HUES6 (cell line): ENCODE results near the gene KCNMA1.

ENCODE experiments used
- H3K27ac ChIP-seq: 2 replicates; pipeline ENCODE4 v1.7.0; 2013; ENCODE audit warnings: low read depth, mild to moderate bottlenecking, low read length, inconsistent platforms
- H3K27me3 ChIP-seq: 2 replicates; pipeline ENCODE4 v1.6.1; 2013; ENCODE audit warnings: low read length; ENCODE audit not compliant: control insufficient read depth, insufficient read depth
- H3K36me3 ChIP-seq: 2 replicates; pipeline ENCODE4 v1.6.1; 2013; ENCODE audit warnings: low read length; ENCODE audit not compliant: control insufficient read depth, insufficient read depth
- H3K4me1 ChIP-seq: 2 replicates; pipeline ENCODE4 v1.6.1; 2013; ENCODE audit warnings: low read length; ENCODE audit not compliant: control insufficient read depth, insufficient read depth
- H3K4me3 ChIP-seq: 2 replicates; pipeline ENCODE4 v1.5.1; 2013; ENCODE audit warnings: low read depth, low read length
- H3K9ac ChIP-seq: one replicate; pipeline ENCODE4 v1.6.1; 2013; ENCODE audit warnings: mild to moderate bottlenecking, low read length
- H3K9me3 ChIP-seq: 2 replicates; pipeline ENCODE4 v1.6.1; 2013; ENCODE audit warnings: low read depth, low read length; ENCODE audit not compliant: control insufficient read depth, insufficient read depth

Gene KCNMA1

GRCh38 chr10:77189520-77189919 is 448.1 kb downstream of the KCNMA1 start:
- no peaks in the 10 kb centered on the region for H3K27me3 ChIP-seq
- no peak overlapping the region for H3K27ac ChIP-seq
- H3K9ac ChIP-seq: no peak overlapping the region
- no peak overlapping the region for H3K4me3 ChIP-seq
- no peaks in the 10 kb centered on the region for H3K36me3 ChIP-seq
- H3K9me3 ChIP-seq: no peaks in the 10 kb centered on the region
- H3K4me1 ChIP-seq: peaks cover 6% of the 10 kb centered on the region

- H3K9ac ChIP-seq: no peak overlapping the region
- H3K4me1 ChIP-seq: peaks cover 6% of the 10 kb centered on the region
- H3K27me3 ChIP-seq: no peaks in the 10 kb centered on the region
- no peaks in the 10 kb centered on the region for H3K36me3 ChIP-seq
- no peak overlapping the region for H3K27ac ChIP-seq
- no peak overlapping the region for H3K4me3 ChIP-seq
- H3K9me3 ChIP-seq: no peaks in the 10 kb centered on the region
Observed at GRCh38 chr10:77189075-77189474, 448.5 kb downstream of the KCNMA1 start.

GRCh38 chr10:77188521-77188920 is 449.1 kb downstream of the KCNMA1 start:
- H3K4me3 ChIP-seq: no peak overlapping the region
- no peak overlapping the region for H3K9ac ChIP-seq
- no peaks in the 10 kb centered on the region for H3K36me3 ChIP-seq
- no peaks in the 10 kb centered on the region for H3K9me3 ChIP-seq
- peaks cover 6% of the 10 kb centered on the region for H3K4me1 ChIP-seq
- no peaks in the 10 kb centered on the region for H3K27me3 ChIP-seq
- H3K27ac ChIP-seq: no peak overlapping the region

GRCh38 chr10:77188000-77188395 is 449.6 kb downstream of the KCNMA1 start:
- H3K36me3 ChIP-seq: no peaks in the 10 kb centered on the region
- H3K27ac ChIP-seq: no peak overlapping the region
- peaks cover 6% of the 10 kb centered on the region for H3K4me1 ChIP-seq
- H3K4me3 ChIP-seq: no peak overlapping the region
- no peaks in the 10 kb centered on the region for H3K27me3 ChIP-seq
- H3K9me3 ChIP-seq: no peaks in the 10 kb centered on the region
- no peak overlapping the region for H3K9ac ChIP-seq

GRCh38 chr10:77187376-77187999 is 450.1 kb downstream of the KCNMA1 start:
- Histone ChIP-seq H3K9me3 (no peaks in the 10 kb centered on the region), H3K4me1 (peaks cover 6% of the 10 kb centered on the region), H3K36me3 (no peaks in the 10 kb centered on the region), H3K27ac (no peak overlapping the region), H3K9ac (no peak overlapping the region), H3K4me3 (no peak overlapping the region), H3K27me3 (no peaks in the 10 kb centered on the region)

GRCh38 chr10:77186936-77187335 is 450.7 kb downstream of the KCNMA1 start:
- Histone ChIP-seq H3K27ac (no peak overlapping the region), H3K4me1 (peaks cover 6% of the 10 kb centered on the region), H3K9ac (no peak overlapping the region), H3K4me3 (no peak overlapping the region), H3K36me3 (no peaks in the 10 kb centered on the region), H3K9me3 (no peaks in the 10 kb centered on the region), H3K27me3 (no peaks in the 10 kb centered on the region)

- no peak overlapping the region for H3K9ac ChIP-seq
- no peak overlapping the region for H3K27ac ChIP-seq
- peaks cover 6% of the 10 kb centered on the region for H3K4me1 ChIP-seq
- H3K36me3 ChIP-seq: no peaks in the 10 kb centered on the region
- no peaks in the 10 kb centered on the region for H3K27me3 ChIP-seq
- no peaks in the 10 kb centered on the region for H3K9me3 ChIP-seq
- H3K4me3 ChIP-seq: no peak overlapping the region
Observed at GRCh38 chr10:77185696-77186095, 451.9 kb downstream of the KCNMA1 start.

GRCh38 chr10:77182803-77183202 is 454.8 kb downstream of the KCNMA1 start:
- Histone ChIP-seq H3K27me3 (no peaks in the 10 kb centered on the region), H3K4me1 (peaks cover 13% of the 10 kb centered on the region), H3K9me3 (no peaks in the 10 kb centered on the region), H3K27ac (no peak overlapping the region), H3K4me3 (no peak overlapping the region), H3K9ac (no peak overlapping the region), H3K36me3 (no peaks in the 10 kb centered on the region)

GRCh38 chr10:77180794-77181193 is 456.8 kb downstream of the KCNMA1 start:
- peaks cover 10% of the 10 kb centered on the region for H3K4me1 ChIP-seq
- no peaks in the 10 kb centered on the region for H3K36me3 ChIP-seq
- no peaks in the 10 kb centered on the region for H3K27me3 ChIP-seq
- H3K4me3 ChIP-seq: no peak overlapping the region
- H3K9ac ChIP-seq: no peak overlapping the region
- no peaks in the 10 kb centered on the region for H3K9me3 ChIP-seq
- H3K27ac ChIP-seq: no peak overlapping the region

- no peak overlapping the region for H3K9ac ChIP-seq
- no peak overlapping the region for H3K27ac ChIP-seq
- no peaks in the 10 kb centered on the region for H3K9me3 ChIP-seq
- H3K4me1 ChIP-seq: peaks cover 7% of the 10 kb centered on the region
- H3K36me3 ChIP-seq: no peaks in the 10 kb centered on the region
- H3K4me3 ChIP-seq: no peak overlapping the region
- no peaks in the 10 kb centered on the region for H3K27me3 ChIP-seq
Observed at GRCh38 chr10:77180104-77180503, 457.5 kb downstream of the KCNMA1 start.

- H3K36me3 ChIP-seq: no peaks in the 10 kb centered on the region
- no peak overlapping the region for H3K9ac ChIP-seq
- no peak overlapping the region for H3K4me3 ChIP-seq
- H3K27me3 ChIP-seq: no peaks in the 10 kb centered on the region
- peaks cover 7% of the 10 kb centered on the region for H3K4me1 ChIP-seq
- no peaks in the 10 kb centered on the region for H3K9me3 ChIP-seq
- H3K27ac ChIP-seq: no peak overlapping the region
Observed at GRCh38 chr10:77179015-77179695, 458.5 kb downstream of the KCNMA1 start.
